ENCODE data around the gene EID3.

The EID3 gene

DNA sequence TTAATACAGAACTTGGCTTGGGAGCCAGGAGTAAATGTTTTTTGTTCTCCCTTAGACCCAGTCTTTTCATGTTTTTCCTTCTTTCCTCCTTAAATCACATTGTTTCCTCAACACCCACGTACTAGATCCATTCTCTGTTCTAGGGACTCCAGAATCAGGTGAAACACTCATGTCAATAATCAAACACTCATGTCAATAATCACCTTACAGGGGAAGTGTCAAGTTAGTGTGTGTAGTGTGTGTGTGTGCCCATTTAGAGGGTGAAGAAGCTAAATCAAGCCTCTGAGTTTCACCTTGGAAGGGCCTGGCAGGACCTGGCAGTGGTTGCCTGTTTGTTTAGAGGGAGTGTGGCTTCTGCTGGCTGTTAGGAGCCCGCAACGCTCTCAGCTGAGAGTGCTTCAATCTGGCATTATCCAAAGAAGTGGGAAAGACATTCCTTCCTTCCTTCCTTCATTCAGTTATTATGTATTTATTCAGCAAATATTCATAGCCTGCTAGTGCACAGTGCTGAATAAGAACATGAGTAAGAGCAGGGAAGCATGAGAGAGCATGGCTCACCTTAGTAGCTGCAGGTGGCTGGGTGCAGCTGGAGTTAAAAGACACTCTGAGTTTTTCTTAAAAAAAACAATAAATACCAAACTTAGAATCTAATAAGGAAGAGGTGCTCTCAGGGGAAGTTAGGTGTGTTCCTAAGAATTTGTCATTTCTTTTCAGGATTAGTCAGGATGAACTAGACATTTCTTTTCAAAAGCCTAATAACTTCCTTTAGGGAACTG, 17.6 kb upstream of the EID3 start:
- no CpG with 5 or more reads among the region's 3 CpGs for WGBS, 2 donors (ENCODE audit: extremely low coverage in 2 of 2, insufficient read length in 2 of 2, insufficient replicate concordance in 1 of 2)
- Histone ChIP-seq H4K8ac (ENCODE audit: low read depth, low read length) (no peak overlapping the region), H3K4me3 (ENCODE audit: low read length in 2 of 2) (peak overlapping the region in 1 of 2 donors; percentile 79), H3K4ac (ENCODE audit: low read length) (no peak overlapping the region), H4K91ac (ENCODE audit: low read depth, low read length, poor library complexity) (peak overlapping the region; percentile 22), H3K36me3 (replicated peaks in 1 of 2; ENCODE audit: control insufficient read depth in 2 of 2, insufficient read depth in 2 of 2, low read length in 2 of 2) (peaks cover 2 to 12% of the 10 kb centered on the region in 2 donors), H2AK5ac (ENCODE audit: low read depth, low read length) (no peak overlapping the region), H3K27me3 (ENCODE audit: control insufficient read depth in 3 of 3, insufficient read depth in 3 of 3, low read depth in 1 of 3, low read length in 3 of 3) (no peaks in the 10 kb centered on the region), H2AFZ (ENCODE audit: low read length) (peak overlapping the region; percentile 89), H2BK12ac (ENCODE audit: low read length) (peak overlapping the region; percentile 65), H3K4me1 (ENCODE audit: control insufficient read depth in 2 of 2, insufficient read depth in 1 of 2, low read depth in 1 of 2, low read length in 2 of 2) (peaks cover 8 to 9% of the 10 kb centered on the region in 2 donors), H2BK5ac (ENCODE audit: low read length) (no peak overlapping the region), H3K9ac (ENCODE audit: low read depth, low read length, poor library complexity) (peak overlapping the region; percentile 61), H2BK120ac (ENCODE audit: low read depth, low read length) (no peak overlapping the region), H2BK15ac (ENCODE audit: low read length) (peak overlapping the region; percentile 83), H3K23ac (ENCODE audit: low read depth, low read length, poor library complexity) (no peak overlapping the region), H3K18ac (ENCODE audit: low read length) (peak overlapping the region; percentile 74), H3K9me3 (replicated peaks in 1 of 2; ENCODE audit: control insufficient read depth in 2 of 2, insufficient read depth in 1 of 2, low read depth in 1 of 2, low read length in 2 of 2) (no peaks in the 10 kb centered on the region), H3K27ac (replicated peaks; ENCODE audit: low read length) (peak overlapping the region; percentile 94), H3K79me1 (ENCODE audit: low read depth, low read length) (peaks cover 2% of the 10 kb centered on the region), H3K14ac (ENCODE audit: low read length) (no peak overlapping the region), H3K4me2 (ENCODE audit: insufficient read depth, low read length, poor library complexity, severe bottlenecking) (peak overlapping the region; percentile 34)
- DNase-seq (ENCODE audit: low spot score): no peak

DNA sequence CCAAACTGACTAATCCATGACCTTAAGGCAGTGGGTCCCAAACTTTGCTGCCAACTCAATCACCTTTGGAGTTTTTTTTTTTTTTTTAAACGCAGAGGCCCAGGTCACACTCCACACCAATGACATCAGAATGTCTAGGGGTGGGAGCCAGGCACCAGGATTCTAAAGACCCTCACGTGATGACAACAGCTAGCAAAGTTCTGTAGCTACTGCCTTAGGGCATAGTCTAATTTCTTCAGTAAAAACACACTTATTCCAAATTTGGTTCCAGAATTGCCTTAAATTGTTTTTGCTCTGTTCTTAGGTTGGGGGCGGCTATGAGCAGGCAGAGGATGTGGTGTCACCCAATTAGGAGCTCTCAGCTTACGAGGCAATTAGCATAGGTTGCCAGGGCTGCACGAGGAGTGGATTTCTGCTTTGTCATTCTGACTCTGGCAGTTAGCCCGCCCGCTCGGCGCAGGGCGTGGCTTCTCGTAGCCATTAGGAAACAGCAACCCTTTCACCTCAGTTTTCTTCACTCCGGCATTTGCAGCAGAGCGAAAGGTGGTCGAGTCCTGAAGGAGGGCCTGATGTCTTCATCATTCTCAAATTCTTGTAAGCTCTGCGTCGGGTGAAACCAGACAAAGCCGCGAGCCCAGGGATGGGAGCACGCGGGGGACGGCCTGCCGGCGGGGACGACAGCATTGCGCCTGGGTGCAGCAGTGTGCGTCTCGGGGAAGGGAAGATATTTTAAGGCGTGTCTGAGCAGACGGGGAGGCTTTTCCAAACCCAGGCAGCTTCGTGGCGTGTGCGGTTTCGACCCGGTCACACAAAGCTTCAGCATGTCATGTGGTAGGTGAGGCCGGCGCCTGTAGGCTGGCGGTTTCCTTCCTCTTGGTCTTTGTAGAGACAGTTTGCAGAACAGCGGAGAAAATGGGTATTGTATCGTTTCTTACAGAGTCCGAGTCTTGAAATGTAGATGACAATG, 16.7 kb upstream of the EID3 start:
- Histone ChIP-seq H2BK120ac (ENCODE audit: low read depth, low read length) (no peak overlapping the region), H3K18ac (ENCODE audit: low read length) (peak overlapping the region; percentile 99), H3K23ac (ENCODE audit: low read depth, low read length, poor library complexity) (peak overlapping the region; percentile 66), H2AFZ (ENCODE audit: low read length) (peak overlapping the region; percentile 89), H2BK15ac (ENCODE audit: low read length) (no peak overlapping the region), H3K4me3 (ENCODE audit: low read length in 2 of 2) (peak overlapping the region; percentile 79 to 91), H3K4me1 (ENCODE audit: control insufficient read depth in 2 of 2, insufficient read depth in 1 of 2, low read depth in 1 of 2, low read length in 2 of 2) (peaks cover 8 to 9% of the 10 kb centered on the region in 2 donors), H3K27ac (replicated peaks; ENCODE audit: low read length) (peak overlapping the region; percentile 94), H3K4me2 (ENCODE audit: insufficient read depth, low read length, poor library complexity, severe bottlenecking) (peak overlapping the region; percentile 66), H3K9me3 (replicated peaks in 1 of 2; ENCODE audit: control insufficient read depth in 2 of 2, insufficient read depth in 1 of 2, low read depth in 1 of 2, low read length in 2 of 2) (no peaks in the 10 kb centered on the region), H2AK5ac (ENCODE audit: low read depth, low read length) (peak overlapping the region; percentile 87), H2BK5ac (ENCODE audit: low read length) (peak overlapping the region; percentile 90), H4K91ac (ENCODE audit: low read depth, low read length, poor library complexity) (no peak overlapping the region), H3K14ac (ENCODE audit: low read length) (no peak overlapping the region), H3K36me3 (replicated peaks in 1 of 2; ENCODE audit: control insufficient read depth in 2 of 2, insufficient read depth in 2 of 2, low read length in 2 of 2) (peaks cover 2 to 17% of the 10 kb centered on the region in 2 donors), H2BK12ac (ENCODE audit: low read length) (no peak overlapping the region), H3K79me1 (ENCODE audit: low read depth, low read length) (peaks cover 2% of the 10 kb centered on the region), H4K8ac (ENCODE audit: low read depth, low read length) (no peak overlapping the region), H3K4ac (ENCODE audit: low read length) (no peak overlapping the region), H3K27me3 (ENCODE audit: control insufficient read depth in 3 of 3, insufficient read depth in 3 of 3, low read depth in 1 of 3, low read length in 3 of 3) (no peaks in the 10 kb centered on the region), H3K9ac (ENCODE audit: low read depth, low read length, poor library complexity) (peak overlapping the region; percentile 92)
- peak; percentile 90 for DNase-seq (ENCODE audit: low spot score)
- WGBS, 2 donors (ENCODE audit: extremely low coverage in 2 of 2, insufficient read length in 2 of 2, insufficient replicate concordance in 1 of 2): no CpG with 5 or more reads among the region's 40 CpGs

DNA sequence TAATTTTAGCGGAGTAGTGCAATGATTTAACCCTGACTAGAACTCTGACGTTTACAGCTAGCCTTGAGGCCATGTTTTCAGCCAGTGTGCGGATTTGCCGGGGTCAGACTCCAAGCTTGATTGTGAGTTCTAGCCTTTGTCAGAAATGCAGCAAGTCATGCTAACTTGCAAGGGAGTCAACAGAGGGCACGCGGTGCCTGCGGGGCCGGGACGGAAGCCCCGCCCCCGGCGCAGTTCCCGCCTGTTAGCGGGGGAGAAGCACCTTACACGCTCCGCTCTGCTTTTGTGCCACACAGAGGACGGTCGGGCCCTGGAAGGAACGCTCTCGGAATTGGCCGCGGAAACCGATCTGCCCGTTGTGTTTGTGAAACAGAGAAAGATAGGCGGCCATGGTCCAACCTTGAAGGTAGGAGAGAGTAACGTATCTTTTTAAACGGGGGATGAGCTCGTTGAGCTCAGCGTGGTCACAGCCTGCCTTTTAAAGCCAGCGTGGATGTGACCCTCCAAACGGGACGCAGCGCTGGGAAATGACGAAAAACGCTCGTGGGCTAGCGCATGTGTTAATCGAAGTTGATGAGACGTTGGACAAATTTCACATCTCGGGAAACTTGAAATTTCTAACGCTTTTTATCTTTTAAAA, 14.8 kb upstream of the EID3 start:
- Histone ChIP-seq H3K4me3 (ENCODE audit: low read length in 2 of 2) (peak overlapping the region; percentile 77 to 79), H3K18ac (ENCODE audit: low read length) (peak overlapping the region; percentile 69), H3K79me1 (ENCODE audit: low read depth, low read length) (peaks cover 2% of the 10 kb centered on the region), H3K4me2 (ENCODE audit: insufficient read depth, low read length, poor library complexity, severe bottlenecking) (peak overlapping the region; percentile 50), H2AFZ (ENCODE audit: low read length) (peak overlapping the region; percentile 87), H3K23ac (ENCODE audit: low read depth, low read length, poor library complexity) (no peak overlapping the region), H3K27ac (replicated peaks; ENCODE audit: low read length) (peak overlapping the region; percentile 8), H2BK120ac (ENCODE audit: low read depth, low read length) (no peak overlapping the region), H2BK15ac (ENCODE audit: low read length) (no peak overlapping the region), H4K8ac (ENCODE audit: low read depth, low read length) (no peak overlapping the region), H3K27me3 (ENCODE audit: control insufficient read depth in 3 of 3, insufficient read depth in 3 of 3, low read depth in 1 of 3, low read length in 3 of 3) (no peaks in the 10 kb centered on the region), H4K91ac (ENCODE audit: low read depth, low read length, poor library complexity) (no peak overlapping the region), H2BK12ac (ENCODE audit: low read length) (no peak overlapping the region), H2BK5ac (ENCODE audit: low read length) (no peak overlapping the region), H3K4me1 (ENCODE audit: control insufficient read depth in 2 of 2, insufficient read depth in 1 of 2, low read depth in 1 of 2, low read length in 2 of 2) (peaks cover 10 to 11% of the 10 kb centered on the region in 2 donors), H3K9ac (ENCODE audit: low read depth, low read length, poor library complexity) (peak overlapping the region; percentile 79), H2AK5ac (ENCODE audit: low read depth, low read length) (no peak overlapping the region), H3K4ac (ENCODE audit: low read length) (no peak overlapping the region), H3K36me3 (replicated peaks in 1 of 2; ENCODE audit: control insufficient read depth in 2 of 2, insufficient read depth in 2 of 2, low read length in 2 of 2) (peaks cover 5 to 36% of the 10 kb centered on the region in 2 donors), H3K9me3 (replicated peaks in 1 of 2; ENCODE audit: control insufficient read depth in 2 of 2, insufficient read depth in 1 of 2, low read depth in 1 of 2, low read length in 2 of 2) (no peaks in the 10 kb centered on the region), H3K14ac (ENCODE audit: low read length) (no peak overlapping the region)
- DNase-seq (ENCODE audit: low spot score): peak; percentile 86
- no CpG with 5 or more reads among the region's 41 CpGs for WGBS, 2 donors (ENCODE audit: extremely low coverage in 2 of 2, insufficient read length in 2 of 2, insufficient replicate concordance in 1 of 2)
